HG02678 (cell line): ENCODE measurements around the gene ARHGDIB.
A peak's percentile ranks its signal among the peaks of the same experiment; 100 is the strongest.

Experiments
- ATAC-seq: cut with Tn5 transposase; IDR thresholded peaks from one replicate; pipeline ENCODE4 v1.9.1; 2021; ENCODE audit warnings: mild to moderate bottlenecking, moderate library complexity; ENCODE audit not compliant: unreplicated experiment

Gene ARHGDIB

DNA sequence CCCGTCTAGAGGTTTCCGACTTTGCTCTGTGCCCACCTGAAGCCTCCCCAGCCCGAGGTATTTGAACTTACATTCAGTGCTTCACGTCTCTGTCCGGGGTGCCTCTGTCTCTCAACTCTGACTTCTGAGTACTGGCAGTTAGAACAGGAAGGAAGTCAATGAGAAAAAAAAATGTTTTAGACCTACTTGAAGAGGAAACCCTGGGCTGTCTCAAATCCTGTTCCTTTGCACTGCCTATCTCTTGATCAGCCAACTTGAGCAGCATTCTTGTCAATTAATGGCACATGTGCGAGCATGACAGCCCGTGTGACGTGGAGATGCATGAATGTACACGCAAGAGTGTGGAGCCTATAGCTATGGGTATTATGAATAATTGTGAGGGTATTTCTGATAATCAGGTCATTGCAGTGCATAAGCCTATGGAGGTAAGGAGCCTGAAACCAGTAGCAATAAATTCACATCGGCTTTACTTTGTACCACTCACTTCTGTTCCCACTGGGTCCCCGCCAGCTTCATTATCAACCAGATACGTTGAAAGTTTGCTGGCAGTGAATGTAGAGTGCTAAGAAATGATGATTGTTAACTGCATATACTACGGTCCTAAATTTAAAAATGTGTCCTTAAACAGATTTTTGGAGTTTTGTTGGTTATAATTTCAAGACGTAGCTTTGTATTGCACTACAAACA is at the start of gene ARHGDIB:
ARHGDIB (minus strand) TSS at position 136 of the 687 bp plus-strand sequence. CDS start 10,889 bp downstream, outside the sequence.
- ATAC-seq: peak; percentile 65

- ATAC-seq: no peak
Measured at GRCh38 chr12:15011162-15011561, 49.8 kb upstream of the ARHGDIB start.

- ATAC-seq: no peak
Measured at GRCh38 chr12:15007551-15007950, 46.1 kb upstream of the ARHGDIB start.

DNA sequence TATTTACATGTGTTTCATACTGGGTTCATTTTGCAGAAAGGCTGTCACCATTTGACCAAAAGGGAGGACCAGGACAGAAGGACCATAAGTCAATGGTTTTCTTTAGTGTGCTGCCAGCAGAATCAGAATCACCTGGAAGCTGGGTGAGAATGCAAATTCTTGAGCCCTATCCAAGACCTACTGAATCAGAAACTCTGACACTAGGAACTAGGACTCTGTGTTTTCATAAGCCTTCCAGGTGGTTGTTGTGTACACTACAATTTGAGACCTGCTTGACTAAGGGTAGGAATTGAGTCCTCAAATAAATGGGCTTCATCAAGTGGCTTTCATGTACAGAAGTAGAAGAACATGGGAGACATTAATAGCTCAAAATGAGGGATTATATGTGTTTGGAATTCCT is 43.7 kb upstream of the ARHGDIB start:
- ATAC-seq: no peak

GRCh38 chr12:15004421-15004820 is 43.0 kb upstream of the ARHGDIB start:
- no peak for ATAC-seq

DNA sequence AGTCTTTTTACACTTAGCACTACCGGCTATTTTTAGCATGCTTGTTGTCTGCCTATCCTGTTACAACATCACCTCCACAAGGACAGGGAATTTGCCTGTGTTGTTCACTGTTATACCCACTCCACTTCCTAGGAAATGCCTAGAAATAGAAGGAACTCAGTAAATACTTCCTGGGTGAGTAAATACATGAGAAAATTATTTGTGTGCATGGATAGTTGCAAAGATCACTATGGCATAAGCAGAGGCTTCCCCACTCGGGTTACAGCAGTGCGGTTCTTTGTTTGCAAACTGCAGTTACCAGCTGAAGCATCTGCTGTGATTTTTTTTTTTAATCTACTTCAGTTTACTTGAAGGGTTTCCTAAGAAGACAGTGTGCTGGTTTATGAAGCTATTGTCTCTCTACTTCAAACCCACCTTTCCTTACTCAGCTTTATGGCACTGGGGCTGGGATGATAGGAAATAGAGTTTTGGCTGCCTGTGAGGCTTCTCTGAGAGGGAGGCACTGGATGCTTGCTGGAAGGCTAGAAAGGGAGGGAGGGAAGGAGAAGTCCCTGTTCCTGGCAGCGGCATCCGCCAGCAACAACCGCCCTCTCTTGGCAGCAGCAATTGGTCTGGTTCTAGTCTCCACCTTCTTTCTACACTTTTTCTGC is 40.5 kb upstream of the ARHGDIB start:
- no peak for ATAC-seq

- ATAC-seq: no peak
Measured at GRCh38 chr12:15000575-15000974, 39.2 kb upstream of the ARHGDIB start.

- ATAC-seq: no peak
Measured at GRCh38 chr12:14999695-15000365, 38.4 kb upstream of the ARHGDIB start.

- ATAC-seq: no peak
Measured at GRCh38 chr12:14999021-14999694, 37.8 kb upstream of the ARHGDIB start.

DNA sequence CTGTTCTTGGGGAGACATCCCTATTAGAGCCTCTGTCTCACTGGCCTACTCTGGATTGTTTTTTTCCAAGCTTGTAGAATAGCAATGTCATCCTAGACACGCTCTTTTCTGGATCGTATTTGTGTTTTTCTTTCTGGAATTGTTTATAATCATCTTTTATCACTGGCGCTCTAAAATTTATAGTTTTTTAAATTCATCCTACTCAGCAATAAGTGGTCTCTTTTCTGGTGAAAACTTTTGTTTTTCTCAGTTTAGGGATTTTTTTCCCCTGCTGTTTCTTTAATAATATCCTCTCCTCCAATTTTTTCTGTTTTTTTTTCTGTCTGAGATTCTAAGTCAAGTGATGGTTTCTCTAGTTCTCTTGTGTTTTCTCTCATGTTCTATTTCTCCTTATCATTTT is 36.6 kb upstream of the ARHGDIB start:
- no peak for ATAC-seq

- ATAC-seq: no peak
Measured at GRCh38 chr12:14995583-14996425, 34.4 kb upstream of the ARHGDIB start.

- ATAC-seq: no peak
Measured at GRCh38 chr12:14994610-14995009, 33.2 kb upstream of the ARHGDIB start.

DNA sequence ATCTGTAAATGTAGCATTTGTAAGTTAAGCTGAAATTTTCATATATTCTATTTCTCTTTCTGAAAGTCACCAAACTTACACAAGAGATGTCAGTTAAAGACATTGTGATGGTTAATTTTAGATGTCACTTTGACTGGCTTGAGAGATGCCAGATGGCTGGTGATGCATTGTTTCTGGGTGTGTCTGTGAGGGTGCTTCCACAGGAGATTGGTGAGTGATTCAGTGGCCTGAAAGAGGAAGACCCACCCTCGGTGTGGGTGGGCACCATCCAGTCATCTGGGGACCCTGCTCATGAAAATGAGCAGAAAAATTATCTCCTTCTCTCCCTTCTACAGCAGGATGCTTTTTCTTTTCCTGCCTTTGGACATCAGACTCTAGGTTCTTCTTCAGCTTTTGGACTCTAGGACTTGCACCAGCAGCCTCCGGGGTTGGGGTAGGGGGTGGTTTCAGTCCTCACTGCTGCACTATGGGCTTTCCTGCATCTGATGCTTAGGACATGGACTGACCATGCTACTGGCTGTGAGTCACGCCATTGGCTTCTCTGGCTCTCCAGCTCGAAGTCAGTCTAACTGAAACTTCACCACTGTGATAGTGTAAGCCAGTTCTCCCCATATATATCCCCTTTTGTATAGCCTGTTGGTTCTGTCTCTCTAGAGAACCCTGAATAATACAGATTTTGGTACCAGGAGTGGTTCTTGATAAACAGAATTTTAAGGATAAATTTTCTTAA is 32.3 kb upstream of the ARHGDIB start:
- ATAC-seq: no peak

GRCh38 chr12:14993117-14993516 is 31.7 kb upstream of the ARHGDIB start:
- ATAC-seq: no peak

DNA sequence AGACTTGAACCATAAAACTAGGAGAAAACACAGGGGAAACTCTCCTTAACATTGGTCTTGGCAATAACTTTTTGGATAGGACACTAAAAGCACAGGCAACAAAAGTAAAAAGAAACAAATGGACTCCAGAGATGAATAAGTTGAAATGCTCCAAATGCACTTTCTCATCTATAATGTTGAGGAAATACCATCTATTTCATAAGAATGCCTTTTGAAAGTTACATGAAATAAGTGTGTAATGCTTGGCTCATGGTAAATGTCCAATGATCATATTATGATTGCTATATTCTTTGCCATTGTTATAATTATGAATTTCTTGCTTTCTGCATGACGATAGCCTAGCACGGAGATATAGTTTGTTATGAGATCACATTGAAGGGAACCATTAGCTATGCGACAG is 31.3 kb upstream of the ARHGDIB start:
- no peak for ATAC-seq

DNA sequence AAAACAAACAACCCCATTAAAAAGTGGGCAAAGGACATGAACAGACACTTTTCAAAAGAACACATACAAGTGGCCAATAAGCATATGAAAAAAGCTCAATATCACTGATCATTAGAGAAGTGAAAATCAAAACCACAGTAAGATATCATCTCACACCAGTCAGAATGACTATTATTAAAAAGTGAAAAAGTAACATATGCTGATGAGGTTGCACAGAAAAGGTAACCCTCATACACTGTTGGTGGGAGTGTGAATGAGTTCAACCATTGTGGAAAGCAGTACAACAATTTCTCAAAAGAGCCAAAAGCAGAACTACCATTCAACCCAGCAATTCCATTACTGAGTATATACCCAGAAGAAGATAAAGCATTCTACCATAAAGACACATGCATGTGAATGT is 29.7 kb upstream of the ARHGDIB start:
- ATAC-seq: no peak

GRCh38 chr12:14989790-14990189 is 28.4 kb upstream of the ARHGDIB start:
- peak; percentile 50 for ATAC-seq

- no peak for ATAC-seq
Measured at GRCh38 chr12:14988035-14988434, 26.6 kb upstream of the ARHGDIB start.

- no peak for ATAC-seq
Measured at GRCh38 chr12:14986449-14986848, 25.0 kb upstream of the ARHGDIB start.

DNA sequence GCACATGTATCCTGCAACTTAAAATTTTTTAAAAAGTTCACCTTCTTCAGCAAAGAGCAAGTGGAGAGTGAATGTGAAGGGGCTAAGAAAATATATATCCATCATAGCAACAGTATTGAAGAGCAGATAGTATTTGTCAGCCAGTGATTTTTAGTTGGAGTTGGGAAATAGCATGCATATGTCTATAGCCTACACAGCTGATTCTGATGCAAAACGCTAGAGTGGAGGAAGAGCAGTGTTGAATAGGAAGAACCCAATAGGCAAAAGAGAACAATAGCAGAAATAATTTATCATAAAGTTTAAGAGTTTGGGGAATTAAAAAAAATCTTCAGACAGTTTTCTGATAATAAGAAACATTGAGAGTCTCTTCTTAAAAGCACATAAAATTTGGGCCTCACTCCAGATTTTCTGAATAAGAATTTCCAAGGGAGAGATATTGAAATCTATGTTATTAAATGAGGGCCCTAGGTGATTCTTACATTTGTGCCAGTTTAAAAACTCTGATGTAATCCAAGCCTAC is 23.4 kb upstream of the ARHGDIB start:
- no peak for ATAC-seq
